ENCODE results near the gene PARD3.

The PARD3 gene

GRCh38 chr10:34704526-34705184 is 110.4 kb downstream of the PARD3 start:
- no peak for TF ChIP-seq CTCF (IDR thresholded peaks at IDR 0.05)

DNA sequence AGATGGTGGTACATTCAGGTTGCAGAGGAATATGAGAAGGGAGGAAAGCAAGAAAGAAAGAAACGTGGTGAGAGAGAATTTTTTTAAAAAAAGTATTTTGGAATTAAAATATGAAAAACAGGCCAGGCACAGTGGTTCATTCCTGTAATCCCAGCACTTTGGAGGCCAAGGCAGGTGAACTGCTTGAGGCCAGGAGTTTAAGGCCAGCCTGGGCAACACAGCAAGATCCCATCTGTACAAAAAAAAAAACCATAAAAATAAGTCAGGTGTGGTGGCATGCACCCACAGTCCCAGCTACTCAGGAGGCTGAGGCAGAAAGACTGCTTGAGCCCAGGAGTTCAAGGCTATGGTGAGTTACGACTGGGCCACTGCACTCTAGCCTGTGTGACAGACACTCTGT is 112.1 kb downstream of the PARD3 start:
- no peak for TF ChIP-seq CTCF (IDR thresholded peaks at IDR 0.05)

- no peak for TF ChIP-seq CTCF (IDR thresholded peaks at IDR 0.05)
Observed at GRCh38 chr10:34702093-34702937, 112.8 kb downstream of the PARD3 start.

GRCh38 chr10:34701194-34701593 is 113.9 kb downstream of the PARD3 start:
- no peak for TF ChIP-seq CTCF (IDR thresholded peaks at IDR 0.05)

GRCh38 chr10:34699904-34700517 is 115.1 kb downstream of the PARD3 start:
- no peak for TF ChIP-seq CTCF (IDR thresholded peaks at IDR 0.05)

DNA sequence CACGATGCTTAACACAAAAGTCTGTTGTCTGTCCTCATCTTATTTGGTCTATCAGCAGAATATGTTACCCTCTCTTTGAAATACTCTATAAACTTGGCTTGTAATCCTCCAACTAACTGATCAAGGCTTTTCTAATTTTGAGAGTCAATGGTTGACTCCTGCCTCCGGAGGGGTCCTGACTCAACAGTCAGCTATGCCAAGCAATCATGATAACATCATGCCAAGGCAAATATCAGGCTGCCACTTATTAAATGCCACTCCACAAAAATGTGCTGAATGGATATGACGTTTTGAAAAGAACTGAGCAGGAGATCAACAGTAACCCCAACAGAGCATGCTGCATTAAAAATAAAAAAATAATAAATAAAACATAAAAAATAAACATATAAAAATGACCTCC is 116.1 kb downstream of the PARD3 start:
- TF ChIP-seq CTCF (IDR thresholded peaks at IDR 0.05) = no peak

GRCh38 chr10:34698248-34698831 is 116.8 kb downstream of the PARD3 start:
- no peak for TF ChIP-seq CTCF (IDR thresholded peaks at IDR 0.05)

All from LNCAP (cell line).